ENCODE results near the gene ADAM15.

The ADAM15 gene

DNA sequence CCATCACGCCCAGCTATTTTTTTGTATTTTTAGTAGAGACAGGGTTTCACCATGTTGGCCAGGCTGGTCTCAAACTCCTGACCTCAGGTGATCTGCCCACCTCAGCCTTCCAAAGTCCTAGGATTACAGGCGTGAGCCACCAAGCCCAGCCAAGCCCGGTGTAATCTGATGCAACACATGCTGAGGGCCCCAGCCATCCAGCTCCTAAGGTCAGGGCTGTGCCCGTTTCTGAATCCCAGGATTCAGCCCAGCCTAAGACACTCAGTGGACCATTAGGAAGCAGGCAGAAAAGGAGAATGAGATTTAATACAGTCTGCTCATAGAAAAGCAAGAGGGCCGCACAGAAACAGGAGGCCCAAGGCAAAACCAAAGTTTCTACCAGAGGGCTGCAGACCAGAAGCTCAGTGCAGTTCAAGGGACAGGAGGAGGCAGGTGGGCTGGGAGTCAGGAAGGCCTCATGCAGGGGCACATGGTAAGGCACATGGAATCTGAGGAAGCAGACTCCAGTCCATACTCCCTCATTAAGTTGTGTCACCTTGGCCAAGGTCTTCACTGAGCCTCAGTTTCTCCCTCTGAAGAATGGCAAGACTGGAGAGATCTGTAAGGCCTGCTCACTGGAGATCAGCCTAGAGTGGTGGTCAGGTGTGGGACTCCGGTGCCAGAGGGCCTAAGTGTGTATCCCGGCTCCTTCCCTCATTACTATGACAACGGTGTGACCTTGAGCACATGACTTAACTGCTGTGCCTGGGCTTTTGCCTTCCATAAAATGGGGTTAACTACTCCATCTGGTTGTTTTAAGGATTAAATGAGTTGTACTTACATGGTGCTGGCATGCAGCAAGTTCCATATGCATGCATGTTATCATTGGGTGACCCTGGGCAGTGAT is 2.4 kb upstream of the ADAM15 start:
- DNase-seq (ENCODE audit: extremely low spot score), result no peak
- POLR2A ChIA-PET, result interaction anchor here (0.6 to 1.2 kb wide), 2 partner anchors 38 to 49 kb away, joined by 3 to 4 read pairs; no protein-coding TSS in a partner anchor
- CTCF ChIA-PET, result interaction anchor here (0.5 to 6.5 kb wide), 7 partner anchors 10 to 408 kb away, joined by 3 to 33 read pairs (median 4); partner anchors contain the start of genes PBXIP1 and PYGO2
- no peak for TF ChIP-seq ZNF384 (IDR thresholded peaks at IDR 0.05)
- no peak for TF ChIP-seq TARDBP (IDR thresholded peaks at IDR 0.05)
- no peak for TF ChIP-seq L3MBTL2 (conservative IDR thresholded peaks at IDR 0.05)
- TF ChIP-seq FOXK2 (IDR thresholded peaks at IDR 0.05), result no peak
- no peak for TF ChIP-seq FOXM1 (IDR thresholded peaks at IDR 0.05; ENCODE audit: borderline replicate concordance)
- no peak for TF ChIP-seq LEF1 (IDR thresholded peaks at IDR 0.05; ENCODE audit: borderline replicate concordance)
- TF ChIP-seq CTBP1 (IDR thresholded peaks at IDR 0.05; ENCODE audit: borderline replicate concordance), result no peak
- TF ChIP-seq NFRKB (IDR thresholded peaks at IDR 0.05), result no peak
- no peak for TF ChIP-seq SP1 (IDR thresholded peaks at IDR 0.05)
- no peak for TF ChIP-seq HDGF (IDR thresholded peaks at IDR 0.05; ENCODE audit: borderline replicate concordance)
- no peak for TF ChIP-seq ELF4 (IDR thresholded peaks at IDR 0.05)
- TF ChIP-seq ARNT (IDR thresholded peaks at IDR 0.05), result no peak
- TF ChIP-seq, protein P1, sequence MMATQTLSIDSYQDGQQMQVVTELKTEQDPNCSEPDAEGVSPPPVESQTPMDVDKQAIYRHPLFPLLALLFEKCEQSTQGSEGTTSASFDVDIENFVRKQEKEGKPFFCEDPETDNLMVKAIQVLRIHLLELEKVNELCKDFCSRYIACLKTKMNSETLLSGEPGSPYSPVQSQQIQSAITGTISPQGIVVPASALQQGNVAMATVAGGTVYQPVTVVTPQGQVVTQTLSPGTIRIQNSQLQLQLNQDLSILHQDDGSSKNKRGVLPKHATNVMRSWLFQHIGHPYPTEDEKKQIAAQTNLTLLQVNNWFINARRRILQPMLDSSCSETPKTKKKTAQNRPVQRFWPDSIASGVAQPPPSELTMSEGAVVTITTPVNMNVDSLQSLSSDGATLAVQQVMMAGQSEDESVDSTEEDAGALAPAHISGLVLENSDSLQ (IDR thresholded peaks at IDR 0.05), result no peak
- TF ChIP-seq FOXA1 (IDR thresholded peaks at IDR 0.05), result no peak
- no peak for TF ChIP-seq SUZ12 (IDR thresholded peaks at IDR 0.05)

DNA sequence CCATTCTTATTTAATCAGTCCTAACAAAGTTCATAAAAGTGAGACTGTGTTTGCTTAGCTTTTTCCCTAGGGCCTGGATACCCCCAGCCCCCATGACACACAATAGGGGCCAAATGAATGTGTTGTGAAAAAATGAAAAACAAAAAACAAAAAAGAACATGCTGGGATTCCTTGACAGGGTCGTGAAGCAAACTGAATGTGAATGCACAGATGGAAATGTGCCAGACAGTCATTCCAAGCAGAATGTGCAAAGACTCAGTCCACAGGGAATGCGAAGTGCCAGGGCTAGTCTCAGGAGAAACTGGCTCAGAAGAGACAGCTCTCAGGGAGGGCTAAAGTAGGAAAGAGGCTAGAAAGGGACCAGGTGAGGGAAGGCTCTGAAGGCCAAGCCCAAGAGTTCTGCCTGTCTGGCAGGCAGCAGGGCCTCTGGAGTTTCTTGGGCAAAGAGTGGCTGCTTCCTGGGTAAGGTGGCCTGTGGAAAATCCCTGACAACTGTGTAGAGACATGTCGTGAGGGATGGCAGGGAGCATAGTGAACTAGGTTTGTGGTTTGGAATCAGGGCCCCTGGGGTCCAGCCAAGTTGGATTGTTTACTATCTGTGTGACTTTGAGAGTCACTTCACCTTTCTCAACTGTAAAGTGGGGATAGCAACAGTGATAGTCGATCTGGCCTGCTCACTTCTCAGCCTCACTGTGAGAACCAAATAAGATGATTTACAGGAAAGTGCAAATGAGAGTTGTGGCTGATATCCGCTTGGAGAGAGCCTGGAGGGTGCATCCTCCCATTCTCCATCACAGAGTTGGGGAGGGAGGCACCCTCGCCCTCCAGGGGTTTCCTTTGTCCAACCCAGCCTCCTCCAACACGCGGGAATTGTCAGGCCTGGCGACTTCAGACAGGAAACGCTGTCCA is 1.2 kb upstream of the ADAM15 start:
- CTCF ChIA-PET, result interaction anchor here (0.5 to 1.4 kb wide), 9 partner anchors 9 to 409 kb away, joined by 3 to 9 read pairs (median 3); partner anchors contain the start of gene PBXIP1
- POLR2A ChIA-PET, result interaction anchor here (0.6 to 2.4 kb wide), 10 partner anchors 9 to 144 kb away, joined by 3 to 11 read pairs (median 5); partner anchors contain the start of genes KRTCAP2 and TRIM46
- no peak for DNase-seq (ENCODE audit: extremely low spot score)
- TF ChIP-seq, protein P1 (IDR thresholded peaks at IDR 0.05), result peak; percentile 35; the same call in 1 of the 2 replicates
- TF ChIP-seq SP1 (IDR thresholded peaks at IDR 0.05) (no peak), HDGF (IDR thresholded peaks at IDR 0.05; ENCODE audit: borderline replicate concordance) (no peak), FOXA1 (IDR thresholded peaks at IDR 0.05) (no peak)

DNA sequence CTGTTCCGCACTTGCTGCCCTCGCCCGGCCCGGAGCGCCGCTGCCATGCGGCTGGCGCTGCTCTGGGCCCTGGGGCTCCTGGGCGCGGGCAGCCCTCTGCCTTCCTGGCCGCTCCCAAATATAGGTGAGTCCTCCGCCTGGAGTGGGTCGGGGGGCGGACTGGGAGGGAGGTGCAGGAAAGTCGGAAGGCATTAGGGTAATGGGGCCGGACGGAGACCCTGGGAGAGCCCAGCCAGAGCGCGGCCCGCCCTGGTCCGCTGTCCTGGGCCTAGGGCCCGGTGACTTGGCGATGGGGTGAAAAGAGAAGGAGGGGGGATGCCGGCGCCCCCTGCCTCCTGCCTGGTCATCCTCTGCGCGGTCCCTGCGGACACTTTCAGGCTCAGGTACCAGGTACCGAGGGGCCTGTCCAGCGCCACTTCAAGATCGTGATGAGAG is 243 bp downstream of the ADAM15 start:
- DNase-seq (ENCODE audit: extremely low spot score), result no peak
- POLR2A ChIA-PET, result interaction anchor here (0.6 to 2.4 kb wide), 29 partner anchors 8 to 491 kb away, joined by 3 to 11 read pairs (median 4); partner anchors contain the start of genes CKS1B, FLAD1, KRTCAP2 and PBXIP1
- TF ChIP-seq SP1 (IDR thresholded peaks at IDR 0.05) (no peak), ARNT (IDR thresholded peaks at IDR 0.05) (no peak), L3MBTL2 (conservative IDR thresholded peaks at IDR 0.05) (no peak)
- CTCF ChIA-PET, result interaction anchor here (0.6 to 1.4 kb wide), 11 partner anchors 8 to 143 kb away, joined by 3 to 9 read pairs (median 3); partner anchors contain the start of genes EFNA3 and KRTCAP2

- TF ChIP-seq HDGF (IDR thresholded peaks at IDR 0.05; ENCODE audit: borderline replicate concordance), result no peak
- TF ChIP-seq SP1 (IDR thresholded peaks at IDR 0.05), result no peak
- DNase-seq (ENCODE audit: extremely low spot score), result peak; percentile 41
- CTCF ChIA-PET, result interaction anchor here (0.8 to 3.0 kb wide), 6 partner anchors 10 to 56 kb away, joined by 3 to 9 read pairs (median 4); no protein-coding TSS in a partner anchor
- POLR2A ChIA-PET, result interaction anchor here (0.8 to 2.4 kb wide), 7 partner anchors 8 to 69 kb away, joined by 3 to 11 read pairs (median 4); partner anchors contain the start of gene FLAD1
Measured at GRCh38 chr1:155051777-155052398, 772 bp downstream of the ADAM15 start.

GRCh38 chr1:155052439-155053395 is 1.6 kb downstream of the ADAM15 start:
- TF ChIP-seq BHLHE40 (IDR thresholded peaks at IDR 0.05; ENCODE audit: borderline replicate concordance) (no peak), SP1 (IDR thresholded peaks at IDR 0.05) (no peak), FOXM1 (IDR thresholded peaks at IDR 0.05; ENCODE audit: borderline replicate concordance) (no peak), ARNT (IDR thresholded peaks at IDR 0.05) (no peak), ELF4 (IDR thresholded peaks at IDR 0.05) (no peak), HDGF (IDR thresholded peaks at IDR 0.05; ENCODE audit: borderline replicate concordance) (no peak), ZNF384 (IDR thresholded peaks at IDR 0.05) (no peak), NFRKB (IDR thresholded peaks at IDR 0.05) (no peak), CTBP1 (IDR thresholded peaks at IDR 0.05; ENCODE audit: borderline replicate concordance) (no peak), FOXA1 (IDR thresholded peaks at IDR 0.05) (no peak), TARDBP (IDR thresholded peaks at IDR 0.05) (no peak), FOXK2 (IDR thresholded peaks at IDR 0.05) (no peak), SUZ12 (IDR thresholded peaks at IDR 0.05) (no peak), L3MBTL2 (conservative IDR thresholded peaks at IDR 0.05) (no peak), LEF1 (IDR thresholded peaks at IDR 0.05; ENCODE audit: borderline replicate concordance) (no peak)
- TF ChIP-seq, protein P1 (IDR thresholded peaks at IDR 0.05), result no peak
- no peak for DNase-seq (ENCODE audit: extremely low spot score)
- POLR2A ChIA-PET, result interaction anchor here (1.0 kb wide), 1 partner anchor 51 kb away, joined by 3 read pairs; no protein-coding TSS in a partner anchor
- CTCF ChIA-PET, result interaction anchor here (0.8 to 3.0 kb wide), 5 partner anchors 9 to 57 kb away, joined by 3 to 9 read pairs (median 4); no protein-coding TSS in a partner anchor

All from HEK293T (cell line).